Stimulated activated naive CD8-positive, alpha-beta T cell treated with anti-CD3 and anti-CD28 coated beads, Interleukin-15, Interleukin-2, amounts not matched to agents 100 U/mL and 50 U/mL, for 24 hours (primary cell): ENCODE results near the gene PTPRG.

Experiments
- ATAC-seq: fragments of 150-1000 bp; cut with Tn5 transposase; one replicate; pipeline ENCODE4 v1.10.0; 2021
- DNase-seq: peaks from one replicate; pipeline ENCODE4 v3.0.0; 2021

Gene PTPRG

GRCh38 chr3:61589856-61590255 is 28.5 kb downstream of the PTPRG start:
- no peak for DNase-seq

GRCh38 chr3:61591300-61591699 is 29.9 kb downstream of the PTPRG start:
- no peak for ATAC-seq
- DNase-seq: no peak

More at GRCh38 chr3:61589856-61590255, 28.5 kb downstream of the PTPRG start:
- ATAC-seq: peak; percentile 19

GRCh38 chr3:61593446-61594029 is 32.2 kb downstream of the PTPRG start:
- ATAC-seq (no peak), DNase-seq (no peak)

- ATAC-seq: no peak
Measured at GRCh38 chr3:61594144-61594963, 33.0 kb downstream of the PTPRG start.

GRCh38 chr3:61594964-61595285 is 33.6 kb downstream of the PTPRG start:
- DNase-seq (no peak), ATAC-seq (no peak)

More at GRCh38 chr3:61594144-61594963, 33.0 kb downstream of the PTPRG start:
- no peak for DNase-seq

- ATAC-seq: no peak
- DNase-seq: no peak
Measured at GRCh38 chr3:61595288-61595687, 33.9 kb downstream of the PTPRG start.

GRCh38 chr3:61595826-61596225 is 34.5 kb downstream of the PTPRG start:
- ATAC-seq: no peak

GRCh38 chr3:61597906-61598305 is 36.5 kb downstream of the PTPRG start:
- DNase-seq (no peak), ATAC-seq (no peak)

More at GRCh38 chr3:61595826-61596225, 34.5 kb downstream of the PTPRG start:
- no peak for DNase-seq

GRCh38 chr3:61600195-61600594 is 38.8 kb downstream of the PTPRG start:
- DNase-seq (no peak), ATAC-seq (no peak)

- ATAC-seq (no peak), DNase-seq (no peak)
Measured at GRCh38 chr3:61601831-61602230, 40.5 kb downstream of the PTPRG start.

GRCh38 chr3:61602466-61602865 is 41.1 kb downstream of the PTPRG start:
- ATAC-seq: no peak
- no peak for DNase-seq

GRCh38 chr3:61605589-61606175 is 44.3 kb downstream of the PTPRG start:
- DNase-seq (no peak), ATAC-seq (no peak)

- DNase-seq (no peak), ATAC-seq (no peak)
Measured at GRCh38 chr3:61606196-61606595, 44.8 kb downstream of the PTPRG start.

- no peak for ATAC-seq
- DNase-seq: no peak
Measured at GRCh38 chr3:61608072-61608471, 46.7 kb downstream of the PTPRG start.

GRCh38 chr3:61608711-61609110 is 47.3 kb downstream of the PTPRG start:
- ATAC-seq: no peak

GRCh38 chr3:61610316-61610715 is 48.9 kb downstream of the PTPRG start:
- DNase-seq (no peak), ATAC-seq (no peak)

More at GRCh38 chr3:61608711-61609110, 47.3 kb downstream of the PTPRG start:
- no peak for DNase-seq

- no peak for ATAC-seq
- DNase-seq: no peak
Measured at GRCh38 chr3:61612211-61613194, 51.1 kb downstream of the PTPRG start.

GRCh38 chr3:61613666-61614065 is 52.3 kb downstream of the PTPRG start:
- no peak for ATAC-seq
- no peak for DNase-seq

GRCh38 chr3:61615643-61616042 is 54.3 kb downstream of the PTPRG start:
- no peak for ATAC-seq

GRCh38 chr3:61616586-61616985 is 55.2 kb downstream of the PTPRG start:
- DNase-seq (no peak), ATAC-seq (no peak)

More at GRCh38 chr3:61615643-61616042, 54.3 kb downstream of the PTPRG start:
- no peak for DNase-seq

- ATAC-seq (no peak), DNase-seq (no peak)
Measured at GRCh38 chr3:61617041-61617440, 55.7 kb downstream of the PTPRG start.

GRCh38 chr3:61617651-61618050 is 56.3 kb downstream of the PTPRG start:
- ATAC-seq: no peak
- DNase-seq: no peak
